HG02588 (cell line): ENCODE measurements around the gene PID1.

Experiments used
- ATAC-seq: cut with Tn5 transposase; IDR thresholded peaks from one replicate; pipeline ENCODE4 v1.9.1; 2021; ENCODE audit warnings: mild to moderate bottlenecking, moderate library complexity; ENCODE audit not compliant: unreplicated experiment

Gene PID1

GRCh38 chr2:229261599-229261998, 9.5 kb downstream of the PID1 start:
- no peak for ATAC-seq

- ATAC-seq = no peak
Measured at GRCh38 chr2:229261076-229261475, 10.0 kb downstream of the PID1 start.

GRCh38 chr2:229257985-229258384, 13.1 kb downstream of the PID1 start:
- ATAC-seq = no peak

- ATAC-seq = no peak
Measured at GRCh38 chr2:229256376-229256775, 14.7 kb downstream of the PID1 start.

- ATAC-seq = no peak
Measured at GRCh38 chr2:229254206-229254605, 16.9 kb downstream of the PID1 start.

- no peak for ATAC-seq
Measured at GRCh38 chr2:229252996-229253395, 18.1 kb downstream of the PID1 start.

GRCh38 chr2:229252280-229252679, 18.8 kb downstream of the PID1 start:
- ATAC-seq = no peak

- no peak for ATAC-seq
Measured at GRCh38 chr2:229249536-229249935, 21.6 kb downstream of the PID1 start.

GRCh38 chr2:229246334-229246733, 24.8 kb downstream of the PID1 start:
- no peak for ATAC-seq

- no peak for ATAC-seq
Measured at GRCh38 chr2:229244975-229245374, 26.1 kb downstream of the PID1 start.

GRCh38 chr2:229243890-229244560, 27.1 kb downstream of the PID1 start:
- no peak for ATAC-seq

- ATAC-seq = no peak
Measured at GRCh38 chr2:229240984-229241491, 30.0 kb downstream of the PID1 start.

GRCh38 chr2:229239021-229239420, 32.1 kb downstream of the PID1 start:
- ATAC-seq = no peak

GRCh38 chr2:229237270-229237669, 33.8 kb downstream of the PID1 start:
- ATAC-seq = no peak

GRCh38 chr2:229235131-229235914, 35.8 kb downstream of the PID1 start:
- ATAC-seq = no peak

- ATAC-seq = no peak
Measured at GRCh38 chr2:229231885-229232284, 39.2 kb downstream of the PID1 start.

- ATAC-seq = no peak
Measured at GRCh38 chr2:229231328-229231868, 39.7 kb downstream of the PID1 start.

GRCh38 chr2:229230911-229231310, 40.2 kb downstream of the PID1 start:
- no peak for ATAC-seq

GRCh38 chr2:229230256-229230655, 40.8 kb downstream of the PID1 start:
- no peak for ATAC-seq

GRCh38 chr2:229226382-229226781, 44.7 kb downstream of the PID1 start:
- no peak for ATAC-seq

- no peak for ATAC-seq
Measured at GRCh38 chr2:229223107-229223506, 48.0 kb downstream of the PID1 start.

- ATAC-seq = no peak
Measured at GRCh38 chr2:229221641-229222040, 49.4 kb downstream of the PID1 start.
